Measurements from ENCODE around the gene LPCAT2.

DNA sequence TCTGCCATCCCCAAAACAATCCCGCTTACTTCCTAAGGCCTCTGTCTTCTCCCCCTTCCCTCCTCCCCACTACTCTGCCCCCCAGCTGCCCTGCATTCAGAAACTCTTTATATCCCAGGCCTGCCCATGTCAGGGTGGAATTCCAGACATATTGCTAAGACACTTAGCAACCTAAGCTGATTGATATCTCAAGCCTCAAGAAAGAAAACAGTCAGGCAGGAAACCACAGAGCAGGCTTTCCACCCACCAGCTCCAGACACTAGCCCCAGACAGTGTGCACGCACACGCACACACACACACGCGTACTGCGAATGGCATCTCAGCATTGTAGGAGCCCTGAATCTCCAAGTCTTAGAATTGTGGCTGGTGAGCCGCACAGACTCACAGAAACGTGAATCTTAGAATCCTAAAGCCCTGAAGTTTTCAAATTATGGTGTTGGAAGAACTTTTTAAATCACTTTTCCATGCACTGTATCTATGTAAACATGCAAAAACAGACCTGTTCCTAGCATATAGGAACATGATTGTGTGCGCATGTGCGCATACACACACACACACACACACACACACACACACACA lies 8.8 kb upstream of the LPCAT2 start:
- TF ChIP-seq, protein P1, sequence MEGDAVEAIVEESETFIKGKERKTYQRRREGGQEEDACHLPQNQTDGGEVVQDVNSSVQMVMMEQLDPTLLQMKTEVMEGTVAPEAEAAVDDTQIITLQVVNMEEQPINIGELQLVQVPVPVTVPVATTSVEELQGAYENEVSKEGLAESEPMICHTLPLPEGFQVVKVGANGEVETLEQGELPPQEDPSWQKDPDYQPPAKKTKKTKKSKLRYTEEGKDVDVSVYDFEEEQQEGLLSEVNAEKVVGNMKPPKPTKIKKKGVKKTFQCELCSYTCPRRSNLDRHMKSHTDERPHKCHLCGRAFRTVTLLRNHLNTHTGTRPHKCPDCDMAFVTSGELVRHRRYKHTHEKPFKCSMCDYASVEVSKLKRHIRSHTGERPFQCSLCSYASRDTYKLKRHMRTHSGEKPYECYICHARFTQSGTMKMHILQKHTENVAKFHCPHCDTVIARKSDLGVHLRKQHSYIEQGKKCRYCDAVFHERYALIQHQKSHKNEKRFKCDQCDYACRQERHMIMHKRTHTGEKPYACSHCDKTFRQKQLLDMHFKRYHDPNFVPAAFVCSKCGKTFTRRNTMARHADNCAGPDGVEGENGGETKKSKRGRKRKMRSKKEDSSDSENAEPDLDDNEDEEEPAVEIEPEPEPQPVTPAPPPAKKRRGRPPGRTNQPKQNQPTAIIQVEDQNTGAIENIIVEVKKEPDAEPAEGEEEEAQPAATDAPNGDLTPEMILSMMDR (IDR thresholded peaks at IDR 0.05; ENCODE audit: insufficient read depth, low read depth, low read length), result no peak
- no peak for TF ChIP-seq EZH2 (IDR thresholded peaks at IDR 0.05; ENCODE audit: insufficient read depth, low read length)
